HEK293T (cell line): ENCODE data around the gene CRHR2.

Experiments used
- CTCF ChIA-PET: fragments of 350-600 bp; formaldehyde crosslinking; extraction: SDS; loops from one replicate; lab custom pipeline; 2021; ENCODE audit warnings: antibody characterized with exemption, inconsistent platforms; lab: Yijun Ruan, JAX
- POLR2A ChIA-PET: fragments of 350-600 bp; formaldehyde crosslinking; extraction: SDS; loops from one replicate; lab custom pipeline; 2020; ENCODE audit warnings: antibody characterized with exemption, inconsistent platforms; lab: Yijun Ruan, JAX
- DNase-seq: peaks from one replicate; pipeline ENCODE4 v3.0.0; 2012; ENCODE audit warnings: mixed read lengths; ENCODE audit errors: extremely low spot score
- ARNT ChIP-seq: fragments of 450-650 bp; IDR thresholded peaks from 2 replicates; pipeline ENCODE4 v1.6.1; 2017; ENCODE audit warnings: mild to moderate bottlenecking
- BHLHE40 ChIP-seq: fragments of 450-650 bp; IDR thresholded peaks from 2 replicates; pipeline ENCODE4 v1.6.1; 2016; ENCODE audit warnings: mild to moderate bottlenecking, moderate library complexity, borderline replicate concordance
- CTBP1 ChIP-seq: fragments of 450-650 bp; IDR thresholded peaks from 2 replicates; pipeline ENCODE4 v1.6.1; 2016; ENCODE audit warnings: borderline replicate concordance
- ELF4 ChIP-seq: fragments of 450-650 bp; IDR thresholded peaks from 2 replicates; pipeline ENCODE4 v1.6.1; 2017; ENCODE audit warnings: antibody characterized with exemption
- FOXA1 ChIP-seq: fragments of 450-650 bp; IDR thresholded peaks from 2 replicates; pipeline ENCODE4 v1.6.1; 2016; ENCODE audit warnings: mild to moderate bottlenecking
- FOXK2 ChIP-seq: fragments of 450-650 bp; IDR thresholded peaks from 2 replicates; pipeline ENCODE4 v1.6.1; 2016; ENCODE audit warnings: mild to moderate bottlenecking
- FOXM1 ChIP-seq: fragments of 450-650 bp; IDR thresholded peaks from 2 replicates; pipeline ENCODE4 v1.6.1; 2017; ENCODE audit warnings: mild to moderate bottlenecking, borderline replicate concordance
- HDGF ChIP-seq: fragments of 450-650 bp; IDR thresholded peaks from 2 replicates; pipeline ENCODE4 v1.6.1; 2017; ENCODE audit warnings: antibody characterized with exemption, borderline replicate concordance
- L3MBTL2 ChIP-seq: fragments of 450-650 bp; conservative IDR thresholded peaks from 2 replicates; pipeline ENCODE4 v1.6.1; 2016; ENCODE audit warnings: mild to moderate bottlenecking
- LEF1 ChIP-seq: fragments of 450-650 bp; IDR thresholded peaks from 2 replicates; pipeline ENCODE4 v1.6.1; 2017; ENCODE audit warnings: mild to moderate bottlenecking, borderline replicate concordance
- NFRKB ChIP-seq: fragments of 450-650 bp; IDR thresholded peaks from 2 replicates; pipeline ENCODE4 v1.6.1; 2016; ENCODE audit warnings: mild to moderate bottlenecking, moderate library complexity
- PKNOX1 ChIP-seq: fragments of 450-650 bp; IDR thresholded peaks from 2 replicates; pipeline ENCODE4 v1.6.1; 2016
- SP1 ChIP-seq: fragments of 450-650 bp; IDR thresholded peaks from 2 replicates; pipeline ENCODE4 v1.6.1; 2017
- SUZ12 ChIP-seq: fragments of 450-650 bp; IDR thresholded peaks from 2 replicates; pipeline ENCODE4 v1.6.1; 2016; ENCODE audit warnings: mild to moderate bottlenecking
- TARDBP ChIP-seq: fragments of 450-650 bp; IDR thresholded peaks from 2 replicates; pipeline ENCODE4 v1.6.1; 2016
- ZNF384 ChIP-seq: fragments of 450-650 bp; IDR thresholded peaks from 2 replicates; pipeline ENCODE4 v1.6.1; 2016

Gene CRHR2

GRCh38 chr7:30705008-30705407 lies 22.8 kb upstream of the CRHR2 start:
- POLR2A ChIA-PET: no interaction called here
- no peak for DNase-seq
- CTCF ChIA-PET: no interaction called here
- TF ChIP-seq PKNOX1 (no peak), FOXK2 (no peak), SP1 (no peak), TARDBP (no peak), NFRKB (no peak), FOXM1 (no peak), ZNF384 (no peak), CTBP1 (no peak), ARNT (no peak), ELF4 (no peak), L3MBTL2 (no peak), FOXA1 (no peak), LEF1 (no peak), HDGF (no peak), SUZ12 (no peak), BHLHE40 (no peak)

- no peak for DNase-seq
- TF ChIP-seq TARDBP (no peak), ZNF384 (no peak)
- POLR2A ChIA-PET: no interaction called here
- CTCF ChIA-PET: interaction anchor here (0.5 kb wide), 1 partner anchor 479 kb away, joined by 3 read pairs; no protein-coding TSS in a partner anchor
Measured at GRCh38 chr7:30703756-30704155, 21.5 kb upstream of the CRHR2 start.

GRCh38 chr7:30702200-30702599 lies 19.9 kb upstream of the CRHR2 start:
- ChIA-PET CTCF (no interaction called here), POLR2A (no interaction called here)
- TF ChIP-seq BHLHE40: no peak
- no peak for TF ChIP-seq ELF4
- no peak for TF ChIP-seq FOXA1
- no peak for TF ChIP-seq NFRKB
- no peak for TF ChIP-seq FOXK2
- TF ChIP-seq L3MBTL2: no peak
- no peak for TF ChIP-seq SUZ12
- no peak for TF ChIP-seq ZNF384
- TF ChIP-seq FOXM1: no peak
- no peak for TF ChIP-seq PKNOX1
- no peak for TF ChIP-seq ARNT
- no peak for TF ChIP-seq TARDBP
- TF ChIP-seq LEF1: no peak
- no peak for TF ChIP-seq SP1
- no peak for TF ChIP-seq HDGF
- TF ChIP-seq CTBP1: no peak
- no peak for DNase-seq

GRCh38 chr7:30700941-30701340 lies 18.7 kb upstream of the CRHR2 start:
- TF ChIP-seq TARDBP (no peak), NFRKB (no peak), BHLHE40 (no peak), LEF1 (no peak), FOXA1 (no peak)
- DNase-seq: no peak
- CTCF ChIA-PET: no interaction called here
- POLR2A ChIA-PET: no interaction called here

GRCh38 chr7:30699706-30700495 lies 17.6 kb upstream of the CRHR2 start:
- TF ChIP-seq LEF1 (no peak), ZNF384 (no peak), SP1 (no peak), FOXM1 (no peak), NFRKB (no peak), FOXK2 (no peak), FOXA1 (no peak), BHLHE40 (no peak), PKNOX1 (no peak), HDGF (no peak), SUZ12 (no peak), CTBP1 (no peak), ARNT (no peak), TARDBP (no peak), L3MBTL2 (no peak), ELF4 (no peak)
- ChIA-PET POLR2A (no interaction called here), CTCF (interaction anchor here (0.7 kb wide), 1 partner anchor 40 kb away, joined by 3 read pairs; no protein-coding TSS in a partner anchor)
- DNase-seq: no peak

GRCh38 chr7:30698481-30698880 lies 16.2 kb upstream of the CRHR2 start:
- no peak for TF ChIP-seq LEF1
- TF ChIP-seq FOXM1: no peak
- no peak for TF ChIP-seq BHLHE40
- TF ChIP-seq ZNF384: no peak
- no peak for TF ChIP-seq ARNT
- no peak for TF ChIP-seq HDGF
- no peak for TF ChIP-seq SUZ12
- no peak for TF ChIP-seq NFRKB
- TF ChIP-seq FOXK2: no peak
- no peak for TF ChIP-seq SP1
- no peak for TF ChIP-seq FOXA1
- TF ChIP-seq CTBP1: no peak
- TF ChIP-seq TARDBP: no peak
- no peak for TF ChIP-seq ELF4
- no peak for TF ChIP-seq L3MBTL2
- no peak for TF ChIP-seq PKNOX1
- CTCF ChIA-PET: no interaction called here
- no peak for DNase-seq
- POLR2A ChIA-PET: no interaction called here
